ENCODE measurements around the gene KCTD3. TPM values are rescaled to one million over a fixed set of nuclear protein-coding genes. Genes with fewer than 3 reads are reported as not detected.

The KCTD3 gene
- polyA plus RNA-seq, 1 donor (not counting 4 experiments of a cell fraction or from before 2014, with no cell fraction given), result 43.4 TPM

GRCh38 chr1:215636258-215636965 lies 69.3 kb downstream of the KCTD3 start:
- no peak overlapping the region for H3K27ac ChIP-seq (ENCODE audit: control insufficient read depth, insufficient read depth, low read length)
- peak overlapping the region; percentile 65 for H3K4me2 ChIP-seq (ENCODE audit: control insufficient read depth, extremely low read depth, insufficient read depth, low read depth, low read length)

GRCh38 chr1:215637041-215637573 lies 70.0 kb downstream of the KCTD3 start:
- Histone ChIP-seq H3K4me1 (ENCODE audit: control insufficient read depth, extremely low read depth, insufficient read depth, low read length) (peaks cover 13% of the 10 kb centered on the region), H4K20me1 (ENCODE audit: control insufficient read depth, extremely low read depth, insufficient read depth, low read length) (no peaks in the 10 kb centered on the region), H3K79me2 (ENCODE audit: control insufficient read depth, insufficient read depth, low read length) (no peaks in the 10 kb centered on the region), H3K27me3 (ENCODE audit: control insufficient read depth, extremely low read depth, insufficient read depth, low read length) (no peaks in the 10 kb centered on the region), H3K9ac (ENCODE audit: control insufficient read depth, extremely low read depth, insufficient read depth, low read length) (no peak overlapping the region), H3K4me3 (ENCODE audit: control insufficient read depth in 2 of 3, extremely low read depth in 1 of 3, insufficient read depth in 2 of 3, low read depth in 1 of 3, low read length in 3 of 3) (peak overlapping the region in 1 of 3 experiments; percentile 11), H2AFZ (ENCODE audit: control insufficient read depth, low read length) (peak overlapping the region; percentile 85), H3K36me3 (ENCODE audit: control insufficient read depth in 2 of 2, extremely low read depth in 1 of 2, insufficient read depth in 2 of 2, low read length in 2 of 2) (no peaks in the 10 kb centered on the region), H3K9me1 (ENCODE audit: control insufficient read depth, extremely low read depth, insufficient read depth, low read length) (no peaks in the 10 kb centered on the region), H3K27ac (ENCODE audit: control insufficient read depth, insufficient read depth, low read length) (no peak overlapping the region), H3K9me3 (ENCODE audit: control insufficient read depth, low read depth, low read length) (no peaks in the 10 kb centered on the region), H3K4me2 (ENCODE audit: control insufficient read depth, extremely low read depth, insufficient read depth, low read depth, low read length) (peak overlapping the region; percentile 65)
- no peak for TF ChIP-seq EZH2 (IDR thresholded peaks at IDR 0.05; ENCODE audit: low read length)
- TF ChIP-seq, protein P1, sequence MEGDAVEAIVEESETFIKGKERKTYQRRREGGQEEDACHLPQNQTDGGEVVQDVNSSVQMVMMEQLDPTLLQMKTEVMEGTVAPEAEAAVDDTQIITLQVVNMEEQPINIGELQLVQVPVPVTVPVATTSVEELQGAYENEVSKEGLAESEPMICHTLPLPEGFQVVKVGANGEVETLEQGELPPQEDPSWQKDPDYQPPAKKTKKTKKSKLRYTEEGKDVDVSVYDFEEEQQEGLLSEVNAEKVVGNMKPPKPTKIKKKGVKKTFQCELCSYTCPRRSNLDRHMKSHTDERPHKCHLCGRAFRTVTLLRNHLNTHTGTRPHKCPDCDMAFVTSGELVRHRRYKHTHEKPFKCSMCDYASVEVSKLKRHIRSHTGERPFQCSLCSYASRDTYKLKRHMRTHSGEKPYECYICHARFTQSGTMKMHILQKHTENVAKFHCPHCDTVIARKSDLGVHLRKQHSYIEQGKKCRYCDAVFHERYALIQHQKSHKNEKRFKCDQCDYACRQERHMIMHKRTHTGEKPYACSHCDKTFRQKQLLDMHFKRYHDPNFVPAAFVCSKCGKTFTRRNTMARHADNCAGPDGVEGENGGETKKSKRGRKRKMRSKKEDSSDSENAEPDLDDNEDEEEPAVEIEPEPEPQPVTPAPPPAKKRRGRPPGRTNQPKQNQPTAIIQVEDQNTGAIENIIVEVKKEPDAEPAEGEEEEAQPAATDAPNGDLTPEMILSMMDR (optimal IDR thresholded peaks at IDR 0.05 in 1 of 3, IDR thresholded peaks at IDR 0.05 in 1 of 3, conservative IDR thresholded peaks at IDR 0.05 in 1 of 3; ENCODE audit: extremely low read depth in 1 of 3, insufficient read depth in 2 of 3, low read length in 3 of 3), result no peak
- peak; percentile 61 for FAIRE-seq
- DNase-seq (ENCODE audit: low read depth, low spot score), result no peak
- dilution Hi-C loops (cut with MboI; ENCODE audit: extremely low pct_ligation_motif_present, low sequenced_read_pairs), result no loop called here

More at GRCh38 chr1:215636258-215636965, 69.3 kb downstream of the KCTD3 start:
- DNase-seq (ENCODE audit: low read depth, low spot score) (no peak), FAIRE-seq (peak; percentile 20)
- dilution Hi-C loops (cut with MboI; ENCODE audit: extremely low pct_ligation_motif_present, low sequenced_read_pairs), result no loop called here
- Histone ChIP-seq H3K9ac (ENCODE audit: control insufficient read depth, extremely low read depth, insufficient read depth, low read length) (no peak overlapping the region), H3K36me3 (ENCODE audit: control insufficient read depth in 2 of 2, extremely low read depth in 1 of 2, insufficient read depth in 2 of 2, low read length in 2 of 2) (no peaks in the 10 kb centered on the region), H4K20me1 (ENCODE audit: control insufficient read depth, extremely low read depth, insufficient read depth, low read length) (no peaks in the 10 kb centered on the region), H3K4me1 (ENCODE audit: control insufficient read depth, extremely low read depth, insufficient read depth, low read length) (peaks cover 18% of the 10 kb centered on the region), H3K9me3 (ENCODE audit: control insufficient read depth, low read depth, low read length) (no peaks in the 10 kb centered on the region), H3K4me3 (ENCODE audit: control insufficient read depth in 2 of 3, extremely low read depth in 1 of 3, insufficient read depth in 2 of 3, low read depth in 1 of 3, low read length in 3 of 3) (peak overlapping the region in 2 of 3 experiments; percentile 11 to 17), H2AFZ (ENCODE audit: control insufficient read depth, low read length) (peak overlapping the region; percentile 85), H3K9me1 (ENCODE audit: control insufficient read depth, extremely low read depth, insufficient read depth, low read length) (no peaks in the 10 kb centered on the region), H3K27me3 (ENCODE audit: control insufficient read depth, extremely low read depth, insufficient read depth, low read length) (no peaks in the 10 kb centered on the region), H3K79me2 (ENCODE audit: control insufficient read depth, insufficient read depth, low read length) (no peaks in the 10 kb centered on the region)
- TF ChIP-seq EZH2 (IDR thresholded peaks at IDR 0.05; ENCODE audit: low read length), result no peak
- TF ChIP-seq, protein P1 (optimal IDR thresholded peaks at IDR 0.05 in 1 of 3, IDR thresholded peaks at IDR 0.05 in 1 of 3, conservative IDR thresholded peaks at IDR 0.05 in 1 of 3; ENCODE audit: extremely low read depth in 1 of 3, insufficient read depth in 2 of 3, low read length in 3 of 3), result no peak
